Fibroblast of mammary gland (primary cell): ENCODE measurements around the gene KCNN4.

Experiments used
- DNase-seq: peaks from one replicate; pipeline ENCODE4 v3.0.0-alpha.2; 2010; ENCODE audit warnings: low read depth
- H3K4me3 ChIP-seq: 2 replicates; pipeline ENCODE4 v1.5.1; 2011; ENCODE audit warnings: low read depth, mild to moderate bottlenecking, low read length, moderate library complexity; ENCODE audit not compliant: control insufficient read depth
- CTCF ChIP-seq: conservative IDR thresholded peaks from 2 replicates; pipeline ENCODE4 v1.5.1; 2011; ENCODE audit warnings: low read depth, low read length, inconsistent platforms; ENCODE audit not compliant: control insufficient read depth, insufficient read depth

KCNN4 gene

DNA sequence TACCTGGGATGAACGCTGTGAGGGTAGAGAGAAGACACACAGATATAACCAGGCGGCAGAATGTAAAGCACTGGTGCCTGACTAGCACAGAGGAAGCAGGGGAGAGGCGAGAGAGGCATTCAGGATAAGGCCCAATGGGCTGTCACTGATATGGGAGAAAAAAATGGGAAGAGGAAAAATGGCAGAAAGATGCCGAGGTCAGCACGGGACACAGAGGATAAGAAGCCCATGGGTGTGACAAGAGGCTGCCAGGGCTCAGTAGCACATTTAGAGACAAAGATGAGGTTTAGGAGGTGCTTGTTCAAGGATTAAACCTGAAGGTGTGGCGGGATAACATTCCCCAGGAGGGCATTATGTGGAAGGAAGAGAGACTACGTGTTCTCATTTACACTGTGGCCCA is 31.6 kb downstream of the KCNN4 start:
- DNase-seq: no peak
- no peak for TF ChIP-seq CTCF
- H3K4me3 ChIP-seq: no peak overlapping the region

DNA sequence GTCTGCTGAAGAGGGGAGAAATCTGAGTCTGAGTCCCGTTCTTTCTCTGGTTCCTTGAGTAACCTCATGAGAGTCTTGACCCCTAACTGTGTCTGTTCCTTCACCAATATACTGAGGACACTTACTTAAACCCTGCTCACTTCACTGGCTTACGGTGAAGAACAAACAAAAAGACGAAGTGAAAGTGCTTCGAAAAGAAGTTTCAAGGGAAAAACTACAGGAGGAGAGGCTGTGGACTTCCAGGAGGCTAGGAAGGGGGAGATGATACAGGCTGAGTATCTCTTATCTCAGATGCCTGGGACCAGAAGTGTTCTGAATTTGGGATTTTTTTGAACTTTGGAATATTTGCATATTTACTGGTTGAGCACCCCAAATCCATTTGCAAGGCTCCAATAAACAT is 32.1 kb downstream of the KCNN4 start:
- TF ChIP-seq CTCF: no peak
- DNase-seq: no peak
- H3K4me3 ChIP-seq: no peak overlapping the region

GRCh38 chr19:43748205-43748594 is 32.6 kb downstream of the KCNN4 start:
- no peak overlapping the region for H3K4me3 ChIP-seq
- TF ChIP-seq CTCF: no peak
- no peak for DNase-seq

- no peak for TF ChIP-seq CTCF
- H3K4me3 ChIP-seq: no peak overlapping the region
- no peak for DNase-seq
Measured at GRCh38 chr19:43747557-43748204, 33.1 kb downstream of the KCNN4 start.

DNA sequence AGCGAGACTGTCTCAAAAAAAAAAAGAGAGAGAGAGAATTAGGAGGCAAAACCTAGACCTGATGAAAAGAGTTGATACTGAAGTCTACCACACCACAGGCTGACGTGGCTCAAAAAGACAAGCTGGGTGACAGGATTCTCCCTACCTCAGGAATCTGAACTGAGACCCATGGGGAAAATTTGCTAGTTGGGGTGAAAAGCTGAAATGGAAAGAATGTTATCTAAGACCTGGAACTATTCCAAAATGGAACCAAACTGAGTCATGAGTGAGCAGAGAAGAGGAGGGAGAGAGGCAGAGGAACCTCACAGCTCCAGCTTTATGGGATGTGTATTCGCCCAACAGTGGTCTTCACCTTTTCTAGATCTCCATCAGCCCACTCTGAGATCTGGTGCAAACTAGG is 37.7 kb downstream of the KCNN4 start:
- peak; percentile 39 for DNase-seq
- TF ChIP-seq CTCF: no peak
- H3K4me3 ChIP-seq: no peak overlapping the region

DNA sequence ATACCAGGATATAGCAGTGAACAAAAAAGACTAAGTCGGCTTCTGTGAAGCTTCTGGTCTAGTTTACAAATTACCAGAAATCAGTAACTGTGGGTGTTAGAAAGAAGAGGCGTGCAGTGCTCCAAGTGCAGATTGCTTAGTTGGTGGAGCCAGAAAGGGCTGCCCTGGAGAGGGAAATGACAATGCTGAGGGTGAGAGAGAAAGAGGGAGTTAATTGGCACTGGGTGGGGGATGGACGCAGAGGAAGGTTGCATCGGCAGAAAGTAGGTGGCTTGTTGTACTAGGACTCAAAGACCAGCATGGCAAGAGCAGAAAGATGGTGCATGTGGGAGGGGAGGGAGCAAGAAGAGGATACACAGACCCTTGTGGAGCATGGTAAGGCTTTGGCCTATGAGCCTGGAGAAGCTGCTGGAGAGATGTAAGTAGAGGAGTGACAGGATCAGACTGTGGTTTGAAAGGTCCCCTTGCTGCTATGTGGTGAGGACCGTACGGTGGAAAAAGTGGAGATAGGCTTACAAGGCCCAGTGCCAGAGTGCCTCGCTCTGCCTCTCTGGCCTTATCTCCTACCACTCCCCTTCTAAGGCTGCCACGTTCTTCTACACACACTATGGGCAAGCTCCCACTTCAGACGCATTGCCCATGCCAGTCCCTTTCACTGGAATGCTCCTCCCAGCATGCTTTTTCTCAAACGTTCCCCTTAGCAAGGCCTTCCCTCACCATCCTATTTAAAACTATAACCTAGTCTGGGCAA is 39.5 kb downstream of the KCNN4 start:
- DNase-seq: no peak
- no peak overlapping the region for H3K4me3 ChIP-seq
- no peak for TF ChIP-seq CTCF
